A549 (cell line): ENCODE data around the gene KIAA1671. TPM values are rescaled to one million over a fixed set of nuclear protein-coding genes. Genes with fewer than 3 reads are reported as not detected.

ENCODE experiments used
- ATAC-seq, 2 experiments: fragments of 200-7000 bp in 1 of 2; fragments of >200 bp in 1 of 2; cut with Nextera tagmentation in 1 of 2; cut with Tn5 transposase in 1 of 2; 3 replicates each; pipeline versions ENCODE4 v1.8.0 to v1.9.1; 2018 to 2020; ENCODE audit warnings: mild to moderate bottlenecking in 1 of 2, moderate library complexity in 1 of 2
- CTCF ChIA-PET: fragments of 300-600 bp; sonication (Branson Sonifier 250); formaldehyde crosslinking; extraction: SDS; loops from one replicate; lab custom pipeline; 2021; ENCODE audit warnings: antibody characterized with exemption, inconsistent platforms; lab: Yijun Ruan, JAX
- POLR2A ChIA-PET: fragments of 350-600 bp; formaldehyde crosslinking; extraction: SDS; loops from one replicate; lab custom pipeline; 2021; ENCODE audit warnings: antibody characterized with exemption, inconsistent platforms; lab: Yijun Ruan, JAX
- DNase-seq, 2 experiments: peaks; one replicate each; pipeline versions ENCODE4 v3.0.0 to v3.0.0-alpha.2; 2011 to 2016; ENCODE audit warnings: low read depth in 1 of 2, low spot score in 1 of 2
- FAIRE-seq: peaks from 2 replicates; lab custom pipeline; 2011; peaks lifted over from hg19 to GRCh38; lab: Jason Lieb, UNC
- H3K27ac ChIP-seq, 2 experiments: fragments of >200 bp; sonication (Bioruptor Twin); formaldehyde crosslinking; 3 replicates each; pipeline ENCODE4 v1.5.1; 2016 to 2017
- H3K4me1 ChIP-seq: fragments of >200 bp; sonication (Bioruptor Twin); formaldehyde crosslinking; 3 replicates; pipeline ENCODE4 v1.6.1; 2016
- H3K4me2 ChIP-seq: fragments of >200 bp; sonication (Bioruptor Twin); formaldehyde crosslinking; 3 replicates; pipeline ENCODE4 v1.6.1; 2016
- H3K4me3 ChIP-seq: fragments of >200 bp; sonication (Bioruptor Twin); formaldehyde crosslinking; 3 replicates; pipeline ENCODE4 v1.5.1; 2016
- H3K9me3 ChIP-seq: fragments of >200 bp; sonication (Bioruptor Twin); formaldehyde crosslinking; 3 replicates; pipeline ENCODE4 v1.6.1; 2016
- BHLHE40 ChIP-seq: IDR thresholded peaks from 2 replicates; pipeline ENCODE4 v1.6.1; 2012; ENCODE audit warnings: low read depth, low read length, inconsistent platforms
- CBX2 ChIP-seq: fragments of 200-600 bp; sonication (generic); IDR thresholded peaks from 2 replicates; pipeline ENCODE4 v1.6.1; 2016; ENCODE audit warnings: low read depth, mild to moderate bottlenecking, borderline replicate concordance
- CHD4 ChIP-seq: fragments of 200-600 bp; sonication (generic); IDR thresholded peaks from 2 replicates; pipeline ENCODE4 v1.6.1; 2016; ENCODE audit warnings: antibody characterized with exemption, mild to moderate bottlenecking, borderline replicate concordance
- EHMT2 ChIP-seq: fragments of 200-600 bp; sonication (generic); IDR thresholded peaks from 2 replicates; pipeline ENCODE4 v1.6.1; 2016; ENCODE audit warnings: antibody characterized with exemption, low read depth, mild to moderate bottlenecking, moderate library complexity
- ESRRA ChIP-seq: fragments of 150-350 bp; IDR thresholded peaks from 2 replicates; pipeline ENCODE4 v1.6.1; 2014; ENCODE audit warnings: mild to moderate bottlenecking, low read length, borderline replicate concordance
- FOSL2 ChIP-seq, 2 experiments: fragments of 450-650 bp in 1 of 2; fragments of >200 bp in 1 of 2; sonication (Bioruptor Twin) in 1 of 2; formaldehyde crosslinking; IDR thresholded peaks; 2 replicates each; pipeline versions ENCODE4 v1.5.0 to v1.6.1; 2016 to 2020; ENCODE audit warnings: mild to moderate bottlenecking in 1 of 2, moderate library complexity in 1 of 2
- GATA3 ChIP-seq: IDR thresholded peaks from 2 replicates; pipeline ENCODE4 v1.6.1; 2012; ENCODE audit warnings: borderline replicate concordance
- HDAC2 ChIP-seq: fragments of 200-600 bp; sonication (generic); IDR thresholded peaks from 2 replicates; pipeline ENCODE4 v1.6.1; 2016
- HOXA7 ChIP-seq: fragments of 250-450 bp; sonication (Bioruptor Pico); IDR thresholded peaks from 2 replicates; pipeline ENCODE4 v1.5.0; 2020; ENCODE audit warnings: mild to moderate bottlenecking, moderate library complexity
- JUN ChIP-seq, 2 experiments: fragments of >200 bp; sonication (Bioruptor Twin); formaldehyde crosslinking; IDR thresholded peaks; 2 replicates in 1 of 2; 3 replicates in 1 of 2; pipeline ENCODE4 v1.6.1; 2016 to 2017
- JUNB ChIP-seq: fragments of >200 bp; sonication (Bioruptor Twin); formaldehyde crosslinking; IDR thresholded peaks from 2 replicates; pipeline ENCODE4 v1.6.1; 2016
- KDM1A ChIP-seq: fragments of 200-600 bp; sonication (generic); IDR thresholded peaks from 2 replicates; pipeline ENCODE4 v1.6.1; 2016; ENCODE audit warnings: low read depth, mild to moderate bottlenecking
- NFE2L2 ChIP-seq: fragments of 150-350 bp; conservative IDR thresholded peaks from 2 replicates; pipeline ENCODE4 v1.6.1; 2014; ENCODE audit warnings: low read length
- NPAS2 ChIP-seq: fragments of 250-450 bp; sonication (Bioruptor Pico); IDR thresholded peaks from 2 replicates; pipeline ENCODE4 v1.8.0; 2022; ENCODE audit warnings: mild to moderate bottlenecking, moderate library complexity, borderline replicate concordance
- RARB ChIP-seq: fragments of 250-450 bp; sonication (Bioruptor Pico); IDR thresholded peaks from 2 replicates; pipeline ENCODE4 v1.8.0; 2021; ENCODE audit warnings: mild to moderate bottlenecking, moderate library complexity
- RCOR1 ChIP-seq: fragments of 150-350 bp; IDR thresholded peaks from 2 replicates; pipeline ENCODE4 v1.6.1; 2014; ENCODE audit warnings: antibody characterized with exemption, low read length, low read depth
- RNF2 ChIP-seq: fragments of 200-600 bp; sonication (generic); IDR thresholded peaks from 2 replicates; pipeline ENCODE4 v1.6.1; 2016; ENCODE audit warnings: low read depth, mild to moderate bottlenecking, antibody characterized with exemption, moderate library complexity, borderline replicate concordance
- ZFP36 ChIP-seq: fragments of 450-650 bp; IDR thresholded peaks from 2 replicates; pipeline ENCODE4 v1.6.1; 2014; ENCODE audit warnings: borderline replicate concordance; ENCODE audit not compliant: partially characterized antibody
- ZNF302 ChIP-seq: fragments of 250-450 bp; sonication (Bioruptor Pico); IDR thresholded peaks from 2 replicates; pipeline ENCODE4 v1.9.0; 2021; ENCODE audit warnings: inconsistent platforms, mild to moderate bottlenecking, moderate library complexity
- WGBS: methylation state at CpG from one replicate; pipeline ENCODE4 v1.1.6; 2017; ENCODE audit errors: missing lambda C conversion rate; 5-methylcytosine and 5-hydroxymethylcytosine counted together
- polyA plus RNA-seq, 4 experiments: library from polyadenylated mRNA; depleted of rRNA in 3 of 4; stranded (reverse); fragments of >200 nt; fragmentation: RNase III in 1 of 4; extraction: RNeasy Plus Mini Kit Qiagen cat#74134 plus additional on column Dnase treatment in 1 of 4; gene quantifications; 2 replicates in 3 of 4; 3 replicates in 1 of 4; pipeline ENCODE4 v1.2.3, GENCODE V29; 2011 to 2017
- TF ChIP-seq, protein P1 (sequence below): fragments of 250-450 bp; sonication (Bioruptor Pico); IDR thresholded peaks from 2 replicates; pipeline ENCODE4 v1.5.0; 2020; ENCODE audit warnings: low read depth, mild to moderate bottlenecking, moderate library complexity
- TF ChIP-seq, protein P2 (sequence below): fragments of >200 bp; sonication (Bioruptor Twin); formaldehyde crosslinking; IDR thresholded peaks from 3 replicates; pipeline ENCODE4 v1.5.1; 2016

KIAA1671 gene
- polyA plus RNA-seq, 2 of the 4 experiments (the other 2 are of a cell fraction): 5.3 to 7.9 TPM

DNA sequence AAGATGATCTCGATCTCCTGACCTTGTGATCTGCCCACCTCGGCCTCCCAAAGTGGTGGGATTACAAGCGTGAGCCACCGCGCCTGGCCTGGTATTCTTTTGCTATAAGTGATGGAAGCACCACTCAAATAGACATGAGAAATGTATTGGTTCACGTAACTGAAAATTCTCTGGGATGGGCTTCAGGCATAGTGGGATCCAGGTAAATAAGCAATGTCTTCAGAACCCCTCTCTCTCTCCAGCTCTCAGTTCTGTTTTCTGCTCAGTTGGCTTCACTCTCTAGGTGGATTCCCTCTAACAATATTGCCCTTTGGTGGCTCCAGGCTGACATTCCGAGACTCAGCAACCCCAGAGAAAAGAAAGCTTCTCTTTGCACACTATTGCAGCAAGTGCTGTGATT, 5.1 kb upstream of the KIAA1671 start:
- CTCF ChIA-PET: interaction anchor here (0.6 to 12.1 kb wide), 3 partner anchors 9 to 103 kb away, joined by 3 to 112 read pairs (median 14); no protein-coding TSS in a partner anchor
- 71% methylated on average over 6 of the region's 7 CpGs for WGBS

DNA sequence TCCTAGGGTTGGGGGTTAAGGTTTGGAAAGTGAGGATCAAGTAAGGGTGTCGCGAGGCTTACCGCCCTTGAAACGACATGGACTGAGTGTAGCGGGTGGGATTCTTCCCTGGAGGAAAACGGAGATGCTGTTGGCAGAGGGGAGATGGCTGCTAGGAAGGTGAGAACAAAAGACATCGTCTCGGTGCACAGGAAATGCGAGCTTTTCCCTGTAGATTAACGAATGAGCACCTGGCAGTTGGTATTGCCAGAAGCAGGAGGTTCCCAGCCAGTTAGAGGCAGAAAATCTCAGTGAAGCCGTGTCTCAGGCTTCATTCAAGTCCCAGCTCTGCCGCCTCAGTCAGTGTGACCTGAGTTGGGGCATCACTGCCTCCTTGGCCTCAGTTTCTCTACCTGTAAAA, 4.6 kb upstream of the KIAA1671 start:
- Histone ChIP-seq H3K4me3 (no peak overlapping the region), H3K9me3 (no peaks in the 10 kb centered on the region), H3K4me2 (no peak overlapping the region), H3K27ac (no peak overlapping the region), H3K4me1 (no peaks in the 10 kb centered on the region)
- DNase-seq (no peak), ATAC-seq (no peak), FAIRE-seq (no peak)
- TF ChIP-seq HOXA7 (no peak), CBX2 (no peak), BHLHE40 (no peak), CHD4 (no peak), KDM1A (no peak), EHMT2 (no peak), FOSL2 (IDR thresholded peaks at IDR 0.05) (no peak), FOSL2 (CRISPR knock-in tag; IDR thresholded peaks at IDR 0.05) (no peak), RCOR1 (no peak), GATA3 (no peak), JUNB (no peak), NPAS2 (no peak), ESRRA (no peak), RARB (CRISPR knock-in tag) (no peak), ZFP36 (no peak), NFE2L2 (no peak)
- TF ChIP-seq, protein P1, sequence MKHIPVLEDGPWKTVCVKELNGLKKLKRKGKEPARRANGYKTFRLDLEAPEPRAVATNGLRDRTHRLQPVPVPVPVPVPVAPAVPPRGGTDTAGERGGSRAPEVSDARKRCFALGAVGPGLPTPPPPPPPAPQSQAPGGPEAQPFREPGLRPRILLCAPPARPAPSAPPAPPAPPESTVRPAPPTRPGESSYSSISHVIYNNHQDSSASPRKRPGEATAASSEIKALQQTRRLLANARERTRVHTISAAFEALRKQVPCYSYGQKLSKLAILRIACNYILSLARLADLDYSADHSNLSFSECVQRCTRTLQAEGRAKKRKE (CRISPR knock-in tag): no peak
- TF ChIP-seq, protein P2, sequence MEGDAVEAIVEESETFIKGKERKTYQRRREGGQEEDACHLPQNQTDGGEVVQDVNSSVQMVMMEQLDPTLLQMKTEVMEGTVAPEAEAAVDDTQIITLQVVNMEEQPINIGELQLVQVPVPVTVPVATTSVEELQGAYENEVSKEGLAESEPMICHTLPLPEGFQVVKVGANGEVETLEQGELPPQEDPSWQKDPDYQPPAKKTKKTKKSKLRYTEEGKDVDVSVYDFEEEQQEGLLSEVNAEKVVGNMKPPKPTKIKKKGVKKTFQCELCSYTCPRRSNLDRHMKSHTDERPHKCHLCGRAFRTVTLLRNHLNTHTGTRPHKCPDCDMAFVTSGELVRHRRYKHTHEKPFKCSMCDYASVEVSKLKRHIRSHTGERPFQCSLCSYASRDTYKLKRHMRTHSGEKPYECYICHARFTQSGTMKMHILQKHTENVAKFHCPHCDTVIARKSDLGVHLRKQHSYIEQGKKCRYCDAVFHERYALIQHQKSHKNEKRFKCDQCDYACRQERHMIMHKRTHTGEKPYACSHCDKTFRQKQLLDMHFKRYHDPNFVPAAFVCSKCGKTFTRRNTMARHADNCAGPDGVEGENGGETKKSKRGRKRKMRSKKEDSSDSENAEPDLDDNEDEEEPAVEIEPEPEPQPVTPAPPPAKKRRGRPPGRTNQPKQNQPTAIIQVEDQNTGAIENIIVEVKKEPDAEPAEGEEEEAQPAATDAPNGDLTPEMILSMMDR: no peak
- POLR2A ChIA-PET: no interaction called here
- CTCF ChIA-PET: interaction anchor here (0.6 to 12.1 kb wide), 4 partner anchors 9 to 179 kb away, joined by 3 to 112 read pairs (median 10); no protein-coding TSS in a partner anchor
- 74% methylated on average over 11 of the region's 12 CpGs for WGBS

More for the DNA sequence above, 5.1 kb upstream of the KIAA1671 start:
- H3K4me2 ChIP-seq: no peak overlapping the region
- H3K27ac ChIP-seq: no peak overlapping the region
- FAIRE-seq (no peak), DNase-seq (no peak), ATAC-seq (no peak)
- no peak for TF ChIP-seq GATA3
- TF ChIP-seq EHMT2: no peak
- no peak for TF ChIP-seq RNF2
- no peak for TF ChIP-seq ZFP36
- no peak for TF ChIP-seq BHLHE40
- no peak for TF ChIP-seq JUN (IDR thresholded peaks at IDR 0.05)
- POLR2A ChIA-PET: no interaction called here
- no peaks in the 10 kb centered on the region for H3K9me3 ChIP-seq
- no peak overlapping the region for H3K4me3 ChIP-seq
- H3K4me1 ChIP-seq: no peaks in the 10 kb centered on the region

DNA sequence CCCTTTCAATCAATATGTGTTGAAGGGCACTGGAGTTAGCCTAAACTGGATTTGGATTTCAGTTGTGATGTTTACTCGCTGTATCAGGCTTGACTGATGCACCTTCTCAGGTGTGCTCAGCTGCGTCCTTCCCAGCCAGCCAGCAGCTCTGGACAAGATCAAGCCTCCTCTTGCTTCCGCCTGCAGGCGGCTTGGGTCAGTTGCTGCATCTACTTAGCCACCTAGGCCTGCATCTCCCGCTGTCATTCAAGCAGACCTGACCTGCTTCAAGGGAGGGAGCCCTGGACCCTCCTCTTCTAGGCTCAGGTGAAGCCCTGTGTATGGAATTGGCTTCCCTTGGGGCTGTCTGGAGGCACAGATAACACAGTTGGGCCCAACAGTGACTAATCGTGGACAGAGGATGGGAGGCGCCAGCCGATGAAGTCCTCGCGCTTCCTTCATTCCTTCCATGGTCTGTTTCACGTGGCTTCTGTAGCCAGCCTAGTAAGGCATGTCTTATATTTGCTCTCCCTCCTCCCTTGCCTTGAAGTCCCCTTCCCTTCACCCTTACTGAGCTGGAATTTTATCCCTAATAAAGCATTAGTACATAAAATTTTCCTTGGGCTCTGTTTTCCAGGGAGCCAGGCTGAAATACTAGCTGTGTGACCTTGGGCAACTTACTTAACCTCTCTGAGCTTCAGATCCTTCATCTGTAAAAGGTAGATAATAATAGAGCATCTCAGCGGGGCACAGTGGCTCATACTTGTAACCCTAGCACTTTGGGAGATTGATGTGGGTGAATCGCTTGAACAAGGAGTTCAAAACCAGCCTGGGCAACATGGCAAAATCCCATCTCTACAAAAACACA, 3.9 kb upstream of the KIAA1671 start:
- ChIA-PET POLR2A (no interaction called here), CTCF (interaction anchor here (0.7 to 12.1 kb wide), 5 partner anchors 10 to 180 kb away, joined by 3 to 112 read pairs (median 5); no protein-coding TSS in a partner anchor)
- no peak for DNase-seq
- no peak for FAIRE-seq
- 76% methylated on average over 10 of the region's 13 CpGs for WGBS
- Histone ChIP-seq H3K4me3 (no peak overlapping the region), H3K9me3 (no peaks in the 10 kb centered on the region), H3K4me2 (no peak overlapping the region), H3K27ac (no peak overlapping the region), H3K4me1 (no peaks in the 10 kb centered on the region)
- TF ChIP-seq HDAC2 (no peak), ZNF302 (CRISPR knock-in tag) (no peak), RARB (CRISPR knock-in tag) (no peak)
- ATAC-seq: no peak
